B cell (primary cell): ENCODE data around the gene YAP1. TPM values are rescaled to one million over a fixed set of nuclear protein-coding genes. Genes with fewer than 3 reads are reported as not detected.

ENCODE experiments used
- ATAC-seq: fragments of 200-7000 bp; cut with Tn5 transposase; one replicate; pipeline ENCODE4 v1.10.0; 2021; ENCODE audit warnings: low read depth, mild to moderate bottlenecking, moderate number of reproducible peaks, moderate library complexity
- CTCF ChIA-PET: fragments of 350-600 bp; sonication (Branson Sonifier 250); formaldehyde crosslinking; loops from one replicate; lab custom pipeline; 2021; ENCODE audit warnings: antibody characterized with exemption, inconsistent platforms; lab: Charles Lee
- POLR2A ChIA-PET: fragments of 350-600 bp; sonication (Branson Sonifier 250); formaldehyde crosslinking; loops from one replicate; lab custom pipeline; 2021; ENCODE audit warnings: antibody characterized with exemption; lab: Charles Lee
- DNase-seq: peaks from one replicate; pipeline ENCODE4 v3.0.0; 2013
- H2AFZ ChIP-seq: 2 replicates; pipeline ENCODE4 v1.6.1; 2012; ENCODE audit warnings: mild to moderate bottlenecking, low read depth, low read length; ENCODE audit not compliant: insufficient read depth, poor library complexity, severe bottlenecking
- H3K27ac ChIP-seq, 2 donors: 1 replicate in 1 of 2; 2 replicates in 1 of 2; pipeline ENCODE4 v1.5.1; 2012 to 2013; ENCODE audit warnings: low read length in 2 of 2, mild to moderate bottlenecking in 2 of 2, moderate library complexity in 1 of 2
- H3K27me3 ChIP-seq, 4 experiments: fragments of 200-600 bp in 1 of 4; sonication (generic) in 1 of 4; replicated peaks in 1 of 4; 1 replicate in 2 of 4; 2 replicates in 2 of 4; pipeline versions ENCODE4 v1.6.1 to v1.7.0; 2013 to 2016; ENCODE audit warnings: low read length in 3 of 4, mild to moderate bottlenecking in 2 of 4, mixed read lengths in 1 of 4, moderate library complexity in 1 of 4; ENCODE audit not compliant: insufficient read depth in 4 of 4, control insufficient read depth in 3 of 4; ENCODE audit errors: control extremely low read depth in 1 of 4
- H3K36me3 ChIP-seq, 2 experiments: replicated peaks in 1 of 2; 1 replicate in 1 of 2; 2 replicates in 1 of 2; pipeline versions ENCODE4 v1.6.1 to v1.7.1; 2013; ENCODE audit warnings: low read length in 1 of 2; ENCODE audit not compliant: insufficient read depth in 2 of 2, control insufficient read depth in 1 of 2; ENCODE audit errors: control extremely low read depth in 1 of 2, extremely low read depth in 1 of 2
- H3K4me1 ChIP-seq, 2 donors: fragments of 200-600 bp in 1 of 2; sonication (generic) in 1 of 2; 1 replicate in 1 of 2; 2 replicates in 1 of 2; pipeline versions ENCODE4 v1.5.1 to v1.6.1; 2013 to 2017; ENCODE audit warnings: low read length in 2 of 2; ENCODE audit not compliant: control insufficient read depth in 2 of 2, insufficient read depth in 2 of 2
- H3K4me2 ChIP-seq: replicated peaks from 2 replicates; pipeline ENCODE3; 2012; ENCODE audit warnings: mild to moderate bottlenecking, low read depth, low read length; ENCODE audit not compliant: poor library complexity, severe bottlenecking
- H3K4me3 ChIP-seq, 5 experiments: fragments of 200-600 bp in 1 of 5; sonication (generic) in 1 of 5; 1 replicate in 3 of 5; 2 replicates in 2 of 5; pipeline versions ENCODE4 v1.5.1 to v1.7.0; 2011 to 2016; ENCODE audit warnings: low read length in 4 of 5, mild to moderate bottlenecking in 4 of 5, low read depth in 2 of 5, control low read depth in 1 of 5, moderate library complexity in 1 of 5; ENCODE audit not compliant: insufficient read depth in 1 of 5; ENCODE audit errors: control extremely low read depth in 1 of 5, extremely low read depth in 1 of 5
- H3K79me2 ChIP-seq: fragments of 200-600 bp; sonication (generic); one replicate; pipeline ENCODE4 v1.6.0; 2016; ENCODE audit warnings: low read length; ENCODE audit not compliant: control insufficient read depth, insufficient read depth
- H3K9ac ChIP-seq: fragments of 200-600 bp; sonication (generic); 2 replicates; pipeline ENCODE4 v1.6.1; 2017; ENCODE audit warnings: mild to moderate bottlenecking, low read length, moderate library complexity
- H3K9me3 ChIP-seq, 3 donors: one replicate each; pipeline versions ENCODE4 v1.6.1 to v1.7.1; 2013; ENCODE audit warnings: low read length in 2 of 3; ENCODE audit not compliant: control insufficient read depth in 2 of 3, insufficient read depth in 1 of 3; ENCODE audit errors: control extremely low read depth in 1 of 3
- H4K20me1 ChIP-seq: 2 replicates; pipeline ENCODE4 v1.6.0; 2012; ENCODE audit warnings: mild to moderate bottlenecking, low read length; ENCODE audit not compliant: insufficient read depth, control insufficient read depth, poor library complexity, severe bottlenecking
- H3K27ac Mint-ChIP-seq: one replicate; pipeline ENCODE4 v1.8.0; 2021; ENCODE audit warnings: mixed read lengths
- H3K27me3 Mint-ChIP-seq: one replicate; pipeline ENCODE4 v1.8.0; 2021; ENCODE audit warnings: mixed read lengths
- H3K4me1 Mint-ChIP-seq: one replicate; pipeline ENCODE4 v1.8.0; 2021; ENCODE audit warnings: mixed read lengths
- H3K4me3 Mint-ChIP-seq: one replicate; pipeline ENCODE4 v1.8.0; 2021; ENCODE audit warnings: mixed read lengths
- H3K9me3 Mint-ChIP-seq: one replicate; pipeline ENCODE4 v1.8.0; 2022; ENCODE audit warnings: mixed read lengths; ENCODE audit not compliant: insufficient read depth
- EZH2 ChIP-seq: IDR thresholded peaks from 2 replicates; pipeline ENCODE4 v1.6.1; 2012; ENCODE audit warnings: borderline replicate concordance, low read depth, mild to moderate bottlenecking, moderate library complexity, low read length; ENCODE audit not compliant: insufficient read depth, poor library complexity, severe bottlenecking
- WGBS: methylation state at CpG from one replicate; pipeline ENCODE4 v1.1.5; 2013; ENCODE audit warnings: missing lambda C conversion rate; ENCODE audit not compliant: insufficient coverage; 5-methylcytosine and 5-hydroxymethylcytosine counted together
- intact Hi-C: fragments of 100-400 bp; cut with micrococcal nuclease; formaldehyde crosslinking; loops from one replicate; pipeline ENCODE4 v1.10.0; 2022
- polyA plus RNA-seq: library from polyadenylated mRNA; depleted of rRNA; stranded (reverse); fragments of >200 nt; gene quantifications from 2 replicates; pipeline ENCODE4 v1.2.3, GENCODE V29; 2012
- total RNA-seq, 2 donors: library from RNA; stranded (reverse); fragments of 120-200 nt in 1 of 2; gene quantifications; 1 replicate in 1 of 2; 2 replicates in 1 of 2; pipeline versions ENCODE4 v1.2.3 to v1.2.4, GENCODE V29; 2013 to 2022
- TF ChIP-seq, protein P1 (sequence below): fragments of 200-600 bp; IDR thresholded peaks from one replicate; pipeline ENCODE4 v1.8.0; 2022; ENCODE audit warnings: antibody characterized with exemption, mild to moderate bottlenecking

YAP1 gene
- total and polyA plus RNA-seq, 2 donors (not counting 1 experiment from before 2014, with no cell fraction given), result not detected

DNA sequence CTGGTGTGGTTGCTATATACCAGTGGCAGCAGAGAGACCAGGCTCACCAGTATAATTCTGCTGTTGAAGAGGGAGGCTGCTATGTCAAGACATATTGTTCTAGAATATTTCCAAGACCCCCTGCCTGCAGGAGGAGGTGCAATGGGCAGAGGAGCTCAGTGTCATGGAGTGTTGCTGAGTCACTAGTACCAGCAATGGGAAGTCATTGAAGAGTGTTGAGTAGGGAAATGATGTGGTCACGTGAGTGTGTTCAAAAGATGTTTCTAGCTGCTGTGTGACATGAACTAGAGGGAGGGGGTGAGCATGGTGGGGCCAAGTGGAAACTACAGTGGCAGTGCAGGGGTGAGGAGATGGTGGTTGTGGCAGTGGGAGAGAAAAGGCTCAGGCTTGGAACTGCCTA lies 130.8 kb downstream of the YAP1 start:
- H3K9ac ChIP-seq, result no peak overlapping the region
- H3K27me3 ChIP-seq, result peaks cover 0 to 8% (median 2%) of the 10 kb centered on the region in 4 experiments
- no peak overlapping the region for H2AFZ ChIP-seq
- peaks cover 2% of the 10 kb centered on the region for H3K4me1 Mint-ChIP-seq
- H3K4me2 ChIP-seq, result no peak overlapping the region
- no peaks in the 10 kb centered on the region for H3K4me1 ChIP-seq
- H3K27me3 Mint-ChIP-seq, result peaks cover 40% of the 10 kb centered on the region
- no peaks in the 10 kb centered on the region for H3K9me3 Mint-ChIP-seq
- no peak overlapping the region for H3K27ac ChIP-seq
- H3K36me3 ChIP-seq, result no peaks in the 10 kb centered on the region
- no peak overlapping the region for H3K4me3 Mint-ChIP-seq
- intact Hi-C loops, result no loop called here
- ChIA-PET CTCF (no interaction called here), POLR2A (no interaction called here)
- TF ChIP-seq, protein P1, sequence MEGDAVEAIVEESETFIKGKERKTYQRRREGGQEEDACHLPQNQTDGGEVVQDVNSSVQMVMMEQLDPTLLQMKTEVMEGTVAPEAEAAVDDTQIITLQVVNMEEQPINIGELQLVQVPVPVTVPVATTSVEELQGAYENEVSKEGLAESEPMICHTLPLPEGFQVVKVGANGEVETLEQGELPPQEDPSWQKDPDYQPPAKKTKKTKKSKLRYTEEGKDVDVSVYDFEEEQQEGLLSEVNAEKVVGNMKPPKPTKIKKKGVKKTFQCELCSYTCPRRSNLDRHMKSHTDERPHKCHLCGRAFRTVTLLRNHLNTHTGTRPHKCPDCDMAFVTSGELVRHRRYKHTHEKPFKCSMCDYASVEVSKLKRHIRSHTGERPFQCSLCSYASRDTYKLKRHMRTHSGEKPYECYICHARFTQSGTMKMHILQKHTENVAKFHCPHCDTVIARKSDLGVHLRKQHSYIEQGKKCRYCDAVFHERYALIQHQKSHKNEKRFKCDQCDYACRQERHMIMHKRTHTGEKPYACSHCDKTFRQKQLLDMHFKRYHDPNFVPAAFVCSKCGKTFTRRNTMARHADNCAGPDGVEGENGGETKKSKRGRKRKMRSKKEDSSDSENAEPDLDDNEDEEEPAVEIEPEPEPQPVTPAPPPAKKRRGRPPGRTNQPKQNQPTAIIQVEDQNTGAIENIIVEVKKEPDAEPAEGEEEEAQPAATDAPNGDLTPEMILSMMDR, result no peak
- no peak for TF ChIP-seq EZH2
- ATAC-seq (no peak), DNase-seq (no peak)
- H4K20me1 ChIP-seq, result no peaks in the 10 kb centered on the region
- H3K79me2 ChIP-seq, result no peaks in the 10 kb centered on the region
- peaks cover 0 to 8% (median 0%) of the 10 kb centered on the region in 3 donors for H3K9me3 ChIP-seq
- no peak overlapping the region for H3K4me3 ChIP-seq
- no peak overlapping the region for H3K27ac Mint-ChIP-seq
- 0% methylated on average over 1 of the region's 1 CpG for WGBS

DNA sequence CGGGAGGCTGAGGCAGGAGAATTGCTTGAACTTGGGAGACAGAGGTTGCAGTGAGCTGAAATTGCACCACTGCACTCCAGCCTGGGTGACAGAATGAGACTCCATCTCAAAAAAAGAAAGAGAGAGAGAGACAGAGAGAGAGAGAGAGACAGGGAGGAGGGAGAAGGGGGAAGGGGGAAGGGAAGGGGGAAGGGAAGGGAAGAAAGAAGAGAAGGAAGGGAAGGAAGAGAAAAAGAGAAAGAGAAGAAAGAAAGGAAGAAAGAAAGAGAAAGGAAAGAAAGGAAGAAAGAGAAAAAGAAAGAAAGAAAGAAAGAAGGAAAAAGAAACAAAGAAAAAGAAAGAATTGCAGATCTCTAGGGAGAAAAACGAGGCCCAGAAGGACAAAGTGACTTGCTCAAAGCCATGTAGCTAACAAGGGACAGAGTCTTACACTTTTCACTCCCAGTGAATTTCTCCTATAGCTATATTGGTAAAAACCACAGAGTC lies 133.2 kb downstream of the YAP1 start:
- DNase-seq (no peak), ATAC-seq (no peak)
- H3K4me2 ChIP-seq, result no peak overlapping the region
- no peak overlapping the region for H3K4me3 Mint-ChIP-seq
- H2AFZ ChIP-seq, result no peak overlapping the region
- no peaks in the 10 kb centered on the region for H3K4me1 Mint-ChIP-seq
- H3K27ac Mint-ChIP-seq, result no peak overlapping the region
- no peak overlapping the region for H3K4me3 ChIP-seq
- no peaks in the 10 kb centered on the region for H4K20me1 ChIP-seq
- no peaks in the 10 kb centered on the region for H3K36me3 ChIP-seq
- H3K9me3 ChIP-seq, result no peaks in the 10 kb centered on the region
- H3K27me3 Mint-ChIP-seq, result peaks cover 25% of the 10 kb centered on the region
- WGBS, result 80% methylated on average over 1 of the region's 2 CpGs
- intact Hi-C loops, result no loop called here
- TF ChIP-seq, protein P1, result no peak
- no peak for TF ChIP-seq EZH2
- H3K27ac ChIP-seq, result no peak overlapping the region
- POLR2A ChIA-PET, result no interaction called here
- CTCF ChIA-PET, result no interaction called here
- H3K4me1 ChIP-seq, result no peaks in the 10 kb centered on the region
- no peak overlapping the region for H3K9ac ChIP-seq
- no peaks in the 10 kb centered on the region for H3K9me3 Mint-ChIP-seq
- H3K27me3 ChIP-seq, result peaks cover 0 to 8% (median 0%) of the 10 kb centered on the region in 4 experiments
- H3K79me2 ChIP-seq, result no peaks in the 10 kb centered on the region
